K562 (cell line): ENCODE results near the gene ZNF624. TPM values are rescaled to one million over a fixed set of nuclear protein-coding genes. Genes with fewer than 3 reads are reported as not detected.
A peak's percentile ranks its signal among the peaks of the same experiment; 100 is the strongest.
"Not testable (repeated sequence)": the region's sequence is repeated elsewhere in the genome, so short reads cannot be mapped to it uniquely, and the experiment has no call there.

Experiments used
- ATAC-seq: fragments of 200-7000 bp; cut with Tn5 transposase; 3 replicates; pipeline ENCODE4 v1.9.1; 2020; ENCODE audit warnings: moderate library complexity
- BruUV-seq: library from RNA; stranded (reverse); fragments of 400-500 nt; replicated peaks from 2 replicates; lab custom pipeline; 2021; lab: Mats Ljungman, UMichigan
- CTCF ChIA-PET: fragments of 300-600 bp; formaldehyde crosslinking; extraction: SDS; loops from one replicate; lab custom pipeline; 2021; ENCODE audit warnings: low intra/inter-chr PET ratio; lab: Yijun Ruan, JAX
- POLR2A ChIA-PET: fragments of 300-600, 350-650 bp; sonication (Branson Sonifier 250); formaldehyde crosslinking; extraction: SDS; loops from one replicate; lab custom pipeline; 2021; ENCODE audit warnings: antibody characterized with exemption, inconsistent platforms; lab: Yijun Ruan, JAX
- DNase-seq, 4 experiments: peaks; one replicate each; pipeline versions ENCODE4 v3.0.0 to v3.0.0-alpha.2; 2011 to 2018; ENCODE audit warnings: low spot score in 3 of 4, mixed read lengths in 3 of 4; ENCODE audit errors: extremely low read depth in 1 of 4
- FAIRE-seq: peaks from 2 replicates; lab custom pipeline; 2011; peaks lifted over from hg19 to GRCh38; lab: Jason Lieb, UNC
- H2AFZ ChIP-seq: 2 replicates; pipeline ENCODE4 v1.6.0; 2011; ENCODE audit warnings: low read depth, low read length, control low read depth, inconsistent platforms
- H3K27ac ChIP-seq: fragments of 200-600 bp; 3 replicates; pipeline ENCODE4 v1.8.0; 2011; ENCODE audit warnings: low read depth, mild to moderate bottlenecking, control low read depth, inconsistent platforms, low read length, moderate library complexity, mixed read lengths; ENCODE audit errors: extremely low read depth
- H3K27me3 ChIP-seq, 2 experiments: fragments of 300-600 bp in 1 of 2; 2 replicates in 1 of 2; 3 replicates in 1 of 2; pipeline versions ENCODE4 v1.6.0 to v1.8.0; 2011; ENCODE audit warnings: inconsistent platforms in 2 of 2, low read length in 2 of 2, mild to moderate bottlenecking in 1 of 2, mixed read lengths in 1 of 2, moderate library complexity in 1 of 2; ENCODE audit not compliant: control insufficient read depth in 2 of 2, insufficient read depth in 2 of 2
- H3K36me3 ChIP-seq: fragments of 300-600 bp; 3 replicates; pipeline ENCODE4 v1.8.0; 2011; ENCODE audit warnings: mild to moderate bottlenecking, low read length, inconsistent platforms; ENCODE audit not compliant: control insufficient read depth, insufficient read depth
- H3K4me1 ChIP-seq, 2 experiments: fragments of 200-600 bp in 1 of 2; replicated peaks in 1 of 2; 2 replicates in 1 of 2; 3 replicates in 1 of 2; pipeline versions ENCODE4 v1.5.1 to v1.8.0; 2011; ENCODE audit warnings: inconsistent platforms in 2 of 2, low read length in 2 of 2, mild to moderate bottlenecking in 1 of 2, mixed read lengths in 1 of 2, moderate library complexity in 1 of 2; ENCODE audit not compliant: control insufficient read depth in 2 of 2, insufficient read depth in 2 of 2
- H3K4me2 ChIP-seq: 2 replicates; pipeline ENCODE4 v1.6.1; 2011; ENCODE audit warnings: low read length, control low read depth, inconsistent platforms, mixed read lengths; ENCODE audit not compliant: insufficient read depth
- H3K4me3 ChIP-seq: fragments of 200-600 bp; sonication (generic), shearing (Covaris generic); 2 replicates; pipeline ENCODE4 v1.5.1; 2016; ENCODE audit warnings: control low read depth, inconsistent platforms
- H3K79me2 ChIP-seq: fragments of 200-600 bp; 3 replicates; pipeline ENCODE4 v1.8.0; 2011; ENCODE audit warnings: low read length, inconsistent platforms; ENCODE audit not compliant: control insufficient read depth, insufficient read depth
- H3K9ac ChIP-seq, 2 experiments: 2 replicates each; pipeline versions ENCODE4 v1.6.0 to v1.6.1; 2011; ENCODE audit warnings: low read depth in 2 of 2, low read length in 2 of 2, control low read depth in 1 of 2, inconsistent platforms in 1 of 2, mild to moderate bottlenecking in 1 of 2, mixed read lengths in 1 of 2; ENCODE audit not compliant: insufficient read depth in 1 of 2
- H3K9me1 ChIP-seq: one replicate; pipeline ENCODE4 v1.6.0; 2011; ENCODE audit warnings: inconsistent platforms, mild to moderate bottlenecking, low read length, moderate library complexity; ENCODE audit not compliant: control insufficient read depth, insufficient read depth
- H3K9me3 ChIP-seq: replicated peaks from 2 replicates; pipeline ENCODE4 v1.5.1; 2011; ENCODE audit warnings: low read depth, low read length, inconsistent platforms; ENCODE audit not compliant: control insufficient read depth, insufficient read depth
- H4K20me1 ChIP-seq: replicated peaks from 2 replicates; pipeline ENCODE4 v1.6.1; 2011; ENCODE audit warnings: low read length, inconsistent platforms, mixed read lengths; ENCODE audit not compliant: control insufficient read depth, insufficient read depth
- NRF1 ChIP-seq, 2 experiments: fragments of 450-650 bp; IDR thresholded peaks in 1 of 2; conservative IDR thresholded peaks in 1 of 2; 2 replicates each; pipeline ENCODE4 v1.6.1; 2014; ENCODE audit warnings: mild to moderate bottlenecking in 2 of 2
- WGBS: fragments of 100-300 bp; shearing (Covaris generic); methylation state at CpG from one replicate; pipeline ENCODE4 v1.1.6; 2016; ENCODE audit warnings: low coverage, mixed read lengths; ENCODE audit not compliant: insufficient coverage; ENCODE audit errors: missing lambda C conversion rate; 5-methylcytosine and 5-hydroxymethylcytosine counted together
- in situ Hi-C: fragments of 300-500 bp; cut with MboI; formaldehyde crosslinking; loops from 4 replicates; pipeline ENCODE4 v1.15.0; 2018; ENCODE audit warnings: inconsistent platforms, mixed read lengths
- intact Hi-C: fragments of 100-400 bp; cut with micrococcal nuclease; formaldehyde crosslinking; loops from 2 replicates; pipeline ENCODE4 v1.14.2; 2022
- polyA plus RNA-seq, 8 experiments: library from polyadenylated mRNA; depleted of rRNA in 4 of 8; stranded (reverse) in 5 of 8; unstranded in 3 of 8; fragments of >200 nt; fragmentation: Nextera tagmentation in 2 of 8; fragmentation: Illumina TruSeq in 1 of 8; extraction: Ambion mirVana in 2 of 8; extraction: Trizol in 1 of 8; gene quantifications; 2 replicates each; pipeline versions ENCODE4 v1.2.1 to v1.2.3, GENCODE V29; 2011 to 2014; ENCODE audit warnings: inconsistent platforms in 1 of 8, missing spikeins in 1 of 8
- total RNA-seq, 7 experiments: library from RNA; depleted of rRNA in 6 of 7; stranded (reverse); fragments of >200 nt in 6 of 7; fragmentation: Illumina TruSeq in 2 of 7; extraction: Trizol in 2 of 7; gene quantifications; 2 replicates each; pipeline versions ENCODE4 v1.2.1 to v1.2.3, GENCODE V29; 2011 to 2021; ENCODE audit warnings: low replicate concordance in 1 of 7
- TF ChIP-seq, protein P1 (sequence below): sonication (generic); formaldehyde crosslinking; IDR thresholded peaks from 2 replicates; pipeline ENCODE4 v1.8.1; 2023; ENCODE audit warnings: mild to moderate bottlenecking, missing genetic modification reagents

The ZNF624 gene
- total and polyA plus RNA-seq, 9 of the 15 experiments (the other 6 are each of a cell fraction or from before 2014, with no cell fraction given): 0.34 to 2.1 (median 1.1) TPM

DNA sequence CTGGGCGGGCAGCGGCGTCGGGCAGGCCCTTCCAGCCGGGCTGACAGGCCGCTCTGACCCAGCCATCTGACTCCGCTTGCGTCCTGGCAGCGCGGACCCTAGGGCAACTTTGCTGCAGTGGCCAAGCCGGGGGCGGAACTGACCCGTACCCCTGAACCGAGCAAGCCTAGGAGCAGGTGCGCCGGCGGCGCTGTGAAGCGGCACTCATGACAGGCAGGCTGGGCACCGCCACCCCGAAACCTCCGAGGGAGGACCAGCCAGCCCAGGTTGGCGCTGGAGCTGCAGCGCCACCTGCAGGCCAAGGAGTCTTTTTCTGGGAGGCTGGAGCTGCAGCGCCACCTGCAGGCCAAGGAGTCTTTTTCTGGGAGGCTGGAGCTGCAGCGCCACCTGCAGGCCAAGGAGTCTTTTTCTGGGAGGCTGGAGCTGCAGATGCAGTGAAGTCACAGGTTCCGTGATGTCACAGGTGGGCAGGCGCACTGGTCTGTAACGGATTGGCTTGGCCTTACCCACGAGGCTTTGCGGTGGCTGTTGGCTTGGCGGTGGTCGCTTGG is 36.2 kb upstream of the ZNF624 start, which contains the start of gene CCDC144A (continued):
- TF ChIP-seq, protein P1, sequence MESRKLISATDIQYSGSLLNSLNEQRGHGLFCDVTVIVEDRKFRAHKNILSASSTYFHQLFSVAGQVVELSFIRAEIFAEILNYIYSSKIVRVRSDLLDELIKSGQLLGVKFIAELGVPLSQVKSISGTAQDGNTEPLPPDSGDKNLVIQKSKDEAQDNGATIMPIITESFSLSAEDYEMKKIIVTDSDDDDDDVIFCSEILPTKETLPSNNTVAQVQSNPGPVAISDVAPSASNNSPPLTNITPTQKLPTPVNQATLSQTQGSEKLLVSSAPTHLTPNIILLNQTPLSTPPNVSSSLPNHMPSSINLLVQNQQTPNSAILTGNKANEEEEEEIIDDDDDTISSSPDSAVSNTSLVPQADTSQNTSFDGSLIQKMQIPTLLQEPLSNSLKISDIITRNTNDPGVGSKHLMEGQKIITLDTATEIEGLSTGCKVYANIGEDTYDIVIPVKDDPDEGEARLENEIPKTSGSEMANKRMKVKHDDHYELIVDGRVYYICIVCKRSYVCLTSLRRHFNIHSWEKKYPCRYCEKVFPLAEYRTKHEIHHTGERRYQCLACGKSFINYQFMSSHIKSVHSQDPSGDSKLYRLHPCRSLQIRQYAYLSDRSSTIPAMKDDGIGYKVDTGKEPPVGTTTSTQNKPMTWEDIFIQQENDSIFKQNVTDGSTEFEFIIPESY: peak; percentile 53; the same call in 1 of the 2 replicates
- TF ChIP-seq NRF1 (conservative IDR thresholded peaks at IDR 0.05 in 1 of 2, IDR thresholded peaks at IDR 0.05 in 1 of 2): peak in 1 of 2 experiments; percentile 39; a peak in 1 of 4 replicates
- TF ChIP-seq, all 486 proteins: peak for 9; not testable (repeated sequence) for 477

DNA sequence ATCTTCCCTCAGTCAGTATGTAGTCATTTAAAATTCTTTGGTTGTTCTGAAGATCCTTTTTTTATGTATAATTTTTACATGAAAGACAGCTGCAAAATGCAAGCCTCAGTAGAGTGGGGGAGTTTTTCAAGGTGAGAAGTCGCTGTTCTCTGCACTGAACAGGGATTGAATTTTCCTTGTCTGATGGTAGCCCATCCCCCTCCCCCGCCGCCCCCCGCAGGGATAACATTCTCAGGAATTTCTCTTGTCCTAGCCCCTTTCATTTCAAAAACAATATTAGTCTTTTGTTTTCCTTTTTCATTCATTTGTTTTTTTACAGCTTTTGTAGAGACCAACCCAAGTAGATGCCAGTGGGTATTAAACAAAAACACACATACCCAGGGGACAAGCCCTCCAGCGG is 33.5 kb upstream of the ZNF624 start:
- H3K9me1 ChIP-seq, H3K4me3 ChIP-seq, H2AFZ ChIP-seq, FAIRE-seq, POLR2A ChIA-PET, H3K79me2 ChIP-seq, H3K4me1 ChIP-seq, H3K9ac ChIP-seq, H3K4me2 ChIP-seq, in situ Hi-C loops, intact Hi-C loops, H3K27ac ChIP-seq, H3K27me3 ChIP-seq, ATAC-seq, CTCF ChIA-PET, H4K20me1 ChIP-seq, H3K9me3 ChIP-seq, H3K36me3 ChIP-seq, DNase-seq, BruUV-seq: not testable (repeated sequence)
- 0% methylated on average over 4 of the region's 5 CpGs for WGBS

- H3K9me1 ChIP-seq, in situ Hi-C loops: not testable (repeated sequence)
These were observed 32.4 kb upstream of the ZNF624 start for GRCh38 chr17:16686019-16686418.

More at GRCh38 chr17:16686019-16686418, 32.4 kb upstream of the ZNF624 start:
- no CpG with 5 or more reads among the region's 4 CpGs for WGBS
- H3K4me3 ChIP-seq, H3K9ac ChIP-seq, H3K4me2 ChIP-seq, H3K27me3 ChIP-seq, H3K4me1 ChIP-seq, DNase-seq, H3K79me2 ChIP-seq, BruUV-seq, H3K27ac ChIP-seq, H3K36me3 ChIP-seq, CTCF ChIA-PET, FAIRE-seq, POLR2A ChIA-PET, H3K9me3 ChIP-seq, intact Hi-C loops, ATAC-seq, H2AFZ ChIP-seq, H4K20me1 ChIP-seq: not testable (repeated sequence)
